ENCODE data around the gene MS4A4A. TPM values are rescaled to one million over a fixed set of nuclear protein-coding genes. Genes with fewer than 3 reads are reported as not detected.
"Not testable (repeated sequence)": the region's sequence is repeated elsewhere in the genome, so short reads cannot be mapped to it uniquely, and the experiment has no call there.

MS4A4A gene
- total RNA-seq, 2 donors from 2014 or later, result not detected

GRCh38 chr11:60265373-60266214 is 14.9 kb upstream of the MS4A4A start:
- Mint-ChIP-seq H3K36me3 (no peaks in the 10 kb centered on the region), H3K4me1 (ENCODE audit: low read depth in 2 of 2) (no peaks in the 10 kb centered on the region), H3K4me3 (no peak overlapping the region), H3K9me3 (no peaks in the 10 kb centered on the region), H3K27me3 (peaks cover 21 to 48% of the 10 kb centered on the region in 2 donors), H3K27ac (no peak overlapping the region)
- DNase-seq (ENCODE audit: low spot score), result no peak
- ATAC-seq, result no peak

GRCh38 chr11:60274416-60274815 is 6.0 kb upstream of the MS4A4A start:
- no peaks in the 10 kb centered on the region for H3K4me1 Mint-ChIP-seq (ENCODE audit: low read depth in 2 of 2)
- H3K9me3 Mint-ChIP-seq, result peaks cover 2% of the 10 kb centered on the region
- H3K36me3 Mint-ChIP-seq, result peaks cover 6% of the 10 kb centered on the region
- no peak overlapping the region for H3K4me3 Mint-ChIP-seq
- peaks cover 35 to 54% of the 10 kb centered on the region in 2 donors for H3K27me3 Mint-ChIP-seq
- no peak for ATAC-seq
- DNase-seq (ENCODE audit: low spot score), result no peak
- no peak overlapping the region for H3K27ac Mint-ChIP-seq

- no peak for DNase-seq (ENCODE audit: low spot score)
- H3K9me3 Mint-ChIP-seq, result no peaks in the 10 kb centered on the region
- no peak overlapping the region for H3K27ac Mint-ChIP-seq
- no peak overlapping the region for H3K4me3 Mint-ChIP-seq
- H3K36me3 Mint-ChIP-seq, result no peaks in the 10 kb centered on the region
- H3K4me1 Mint-ChIP-seq (ENCODE audit: low read depth in 2 of 2), result no peaks in the 10 kb centered on the region
- no peak for ATAC-seq
- peaks cover 17 to 43% of the 10 kb centered on the region in 2 donors for H3K27me3 Mint-ChIP-seq
Observed at GRCh38 chr11:60281485-60281884, 1.0 kb downstream of the MS4A4A start.

GRCh38 chr11:60282286-60282685 is 1.8 kb downstream of the MS4A4A start:
- H3K4me1 Mint-ChIP-seq (ENCODE audit: low read depth in 2 of 2), result no peaks in the 10 kb centered on the region
- peaks cover 15 to 35% of the 10 kb centered on the region in 2 donors for H3K27me3 Mint-ChIP-seq
- no peaks in the 10 kb centered on the region for H3K36me3 Mint-ChIP-seq
- H3K4me3 Mint-ChIP-seq, result no peak overlapping the region
- no peak overlapping the region for H3K27ac Mint-ChIP-seq
- ATAC-seq, result no peak
- no peak for DNase-seq (ENCODE audit: low spot score)
- H3K9me3 Mint-ChIP-seq, result no peaks in the 10 kb centered on the region

GRCh38 chr11:60285411-60286126 is 5.1 kb downstream of the MS4A4A start:
- not testable (repeated sequence) for H3K4me3 Mint-ChIP-seq; H3K4me1 Mint-ChIP-seq (ENCODE audit: low read depth in 2 of 2); DNase-seq (ENCODE audit: low spot score); H3K27ac Mint-ChIP-seq; H3K36me3 Mint-ChIP-seq; ATAC-seq; H3K9me3 Mint-ChIP-seq
- H3K27me3 Mint-ChIP-seq, result peaks cover 8 to 18% of the 10 kb centered on the region in 2 donors

GRCh38 chr11:60288531-60288930 is 8.1 kb downstream of the MS4A4A start:
- peak; percentile 9 to 59 for ATAC-seq
- no peaks in the 10 kb centered on the region for H3K36me3 Mint-ChIP-seq
- H3K4me1 Mint-ChIP-seq (ENCODE audit: low read depth in 2 of 2), result no peaks in the 10 kb centered on the region
- H3K27me3 Mint-ChIP-seq, result peaks cover 3 to 8% of the 10 kb centered on the region in 2 donors
- no peaks in the 10 kb centered on the region for H3K9me3 Mint-ChIP-seq
- H3K4me3 Mint-ChIP-seq, result no peak overlapping the region
- DNase-seq (ENCODE audit: low spot score), result no peak
- H3K27ac Mint-ChIP-seq, result no peak overlapping the region

- no peak overlapping the region for H3K4me3 Mint-ChIP-seq
- H3K9me3 Mint-ChIP-seq, result no peaks in the 10 kb centered on the region
- H3K36me3 Mint-ChIP-seq, result no peaks in the 10 kb centered on the region
- ATAC-seq (no peak), DNase-seq (ENCODE audit: low spot score) (no peak)
- H3K4me1 Mint-ChIP-seq (ENCODE audit: low read depth in 2 of 2), result no peaks in the 10 kb centered on the region
- no peak overlapping the region for H3K27ac Mint-ChIP-seq
- peaks cover 17 to 31% of the 10 kb centered on the region in 2 donors for H3K27me3 Mint-ChIP-seq
Observed at GRCh38 chr11:60292145-60292544, 11.7 kb downstream of the MS4A4A start.

- no peak overlapping the region for H3K4me3 Mint-ChIP-seq
- H3K4me1 Mint-ChIP-seq (ENCODE audit: low read depth in 2 of 2), result no peaks in the 10 kb centered on the region
- H3K36me3 Mint-ChIP-seq, result no peaks in the 10 kb centered on the region
- ATAC-seq, result no peak
- no peak for DNase-seq (ENCODE audit: low spot score)
- H3K9me3 Mint-ChIP-seq, result no peaks in the 10 kb centered on the region
- H3K27ac Mint-ChIP-seq, result no peak overlapping the region
- H3K27me3 Mint-ChIP-seq, result peaks cover 23 to 42% of the 10 kb centered on the region in 2 donors
Observed at GRCh38 chr11:60301178-60301577, 20.7 kb downstream of the MS4A4A start.

- H3K4me1 Mint-ChIP-seq (ENCODE audit: low read depth in 2 of 2); H3K4me3 Mint-ChIP-seq; ATAC-seq; DNase-seq (ENCODE audit: low spot score); H3K36me3 Mint-ChIP-seq; H3K27ac Mint-ChIP-seq; H3K9me3 Mint-ChIP-seq: not testable (repeated sequence)
- peaks cover 22 to 35% of the 10 kb centered on the region in 2 donors for H3K27me3 Mint-ChIP-seq
Observed at GRCh38 chr11:60301884-60302283, 21.4 kb downstream of the MS4A4A start.

- Mint-ChIP-seq H3K36me3 (no peaks in the 10 kb centered on the region), H3K9me3 (no peaks in the 10 kb centered on the region), H3K4me3 (no peak overlapping the region), H3K27ac (no peak overlapping the region), H3K27me3 (peaks cover 24 to 31% of the 10 kb centered on the region in 2 donors), H3K4me1 (ENCODE audit: low read depth in 2 of 2) (peaks cover 0 to 3% of the 10 kb centered on the region in 2 donors)
- DNase-seq (ENCODE audit: low spot score), result no peak
- ATAC-seq, result no peak
Observed at GRCh38 chr11:60303661-60304060, 23.2 kb downstream of the MS4A4A start.

GRCh38 chr11:60305906-60306619 is 25.6 kb downstream of the MS4A4A start:
- Mint-ChIP-seq H3K4me1 (ENCODE audit: low read depth in 2 of 2) (peaks cover 0 to 3% of the 10 kb centered on the region in 2 donors), H3K9me3 (no peaks in the 10 kb centered on the region), H3K36me3 (no peaks in the 10 kb centered on the region), H3K4me3 (no peak overlapping the region), H3K27me3 (peaks cover 27 to 28% of the 10 kb centered on the region in 2 donors), H3K27ac (no peak overlapping the region)
- DNase-seq (ENCODE audit: low spot score) (no peak), ATAC-seq (no peak)

GRCh38 chr11:60307507-60308195 is 27.2 kb downstream of the MS4A4A start:
- Mint-ChIP-seq H3K9me3 (no peaks in the 10 kb centered on the region), H3K27ac (no peak overlapping the region), H3K4me3 (no peak overlapping the region), H3K36me3 (no peaks in the 10 kb centered on the region), H3K4me1 (ENCODE audit: low read depth in 2 of 2) (peaks cover 0 to 3% of the 10 kb centered on the region in 2 donors), H3K27me3 (peaks cover 16 to 21% of the 10 kb centered on the region in 2 donors)
- DNase-seq (ENCODE audit: low spot score), result no peak
- ATAC-seq, result peak in 1 of 2 donors; percentile 70

- no peak for ATAC-seq
- Mint-ChIP-seq H3K27me3 (peaks cover 2 to 19% of the 10 kb centered on the region in 2 donors), H3K9me3 (no peaks in the 10 kb centered on the region), H3K4me3 (no peak overlapping the region), H3K27ac (no peak overlapping the region), H3K36me3 (no peaks in the 10 kb centered on the region), H3K4me1 (ENCODE audit: low read depth in 2 of 2) (peaks cover 0 to 3% of the 10 kb centered on the region in 2 donors)
- DNase-seq (ENCODE audit: low spot score), result no peak
Observed at GRCh38 chr11:60310407-60310998, 30.0 kb downstream of the MS4A4A start.
